Measurements from ENCODE around the gene TUBGCP3. TPM values are rescaled to one million over a fixed set of nuclear protein-coding genes. Genes with fewer than 3 reads are reported as not detected.

TUBGCP3 gene
- total RNA-seq, 2 donors from 2014 or later = 26.7 to 30.0 TPM

GRCh38 chr13:112616586-112617362, 28.8 kb upstream of the TUBGCP3 start:
- peak; percentile 75 for ATAC-seq
- H3K4me1 ChIP-seq = no peaks in the 10 kb centered on the region
- 45 to 49% methylated on average over 12 to 13 of the region's 13 CpGs for WGBS, 2 donors
- TF ChIP-seq POLR2A (IDR thresholded peaks at IDR 0.05) = no peak
- TF ChIP-seq, protein P1, sequence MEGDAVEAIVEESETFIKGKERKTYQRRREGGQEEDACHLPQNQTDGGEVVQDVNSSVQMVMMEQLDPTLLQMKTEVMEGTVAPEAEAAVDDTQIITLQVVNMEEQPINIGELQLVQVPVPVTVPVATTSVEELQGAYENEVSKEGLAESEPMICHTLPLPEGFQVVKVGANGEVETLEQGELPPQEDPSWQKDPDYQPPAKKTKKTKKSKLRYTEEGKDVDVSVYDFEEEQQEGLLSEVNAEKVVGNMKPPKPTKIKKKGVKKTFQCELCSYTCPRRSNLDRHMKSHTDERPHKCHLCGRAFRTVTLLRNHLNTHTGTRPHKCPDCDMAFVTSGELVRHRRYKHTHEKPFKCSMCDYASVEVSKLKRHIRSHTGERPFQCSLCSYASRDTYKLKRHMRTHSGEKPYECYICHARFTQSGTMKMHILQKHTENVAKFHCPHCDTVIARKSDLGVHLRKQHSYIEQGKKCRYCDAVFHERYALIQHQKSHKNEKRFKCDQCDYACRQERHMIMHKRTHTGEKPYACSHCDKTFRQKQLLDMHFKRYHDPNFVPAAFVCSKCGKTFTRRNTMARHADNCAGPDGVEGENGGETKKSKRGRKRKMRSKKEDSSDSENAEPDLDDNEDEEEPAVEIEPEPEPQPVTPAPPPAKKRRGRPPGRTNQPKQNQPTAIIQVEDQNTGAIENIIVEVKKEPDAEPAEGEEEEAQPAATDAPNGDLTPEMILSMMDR (IDR thresholded peaks at IDR 0.05) = peak; percentile 23 to 64 (median 52)
- H3K36me3 ChIP-seq (replicated peaks in 1 of 2; ENCODE audit: insufficient read depth in 1 of 2, low read depth in 2 of 2) = no peaks in the 10 kb centered on the region
- no peak overlapping the region for H3K27ac ChIP-seq
- H3K27me3 ChIP-seq = no peaks in the 10 kb centered on the region
- no peaks in the 10 kb centered on the region for H3K9me3 ChIP-seq
- H3K4me3 ChIP-seq = no peak overlapping the region
- DNase-seq = peak; percentile 41 to 50 (median 46)
- intact Hi-C loops (cut with DNase I) = no loop called here

- intact Hi-C loops (cut with DNase I) = no loop called here
- H3K9me3 ChIP-seq = no peaks in the 10 kb centered on the region
- DNase-seq (no peak), ATAC-seq (no peak)
- no peaks in the 10 kb centered on the region for H3K27me3 ChIP-seq
- no peaks in the 10 kb centered on the region for H3K36me3 ChIP-seq (replicated peaks in 1 of 2; ENCODE audit: insufficient read depth in 1 of 2, low read depth in 2 of 2)
- no peak overlapping the region for H3K27ac ChIP-seq
- H3K4me3 ChIP-seq = no peak overlapping the region
- TF ChIP-seq POLR2A (IDR thresholded peaks at IDR 0.05) = no peak
- no peaks in the 10 kb centered on the region for H3K4me1 ChIP-seq
- 52 to 68% methylated on average over 5 to 8 of the region's 8 CpGs for WGBS, 2 donors
These were observed 27.4 kb upstream of the TUBGCP3 start for GRCh38 chr13:112615391-112615790.

GRCh38 chr13:112614835-112615234, 26.9 kb upstream of the TUBGCP3 start:
- ATAC-seq = no peak
- no peaks in the 10 kb centered on the region for H3K36me3 ChIP-seq (replicated peaks in 1 of 2; ENCODE audit: insufficient read depth in 1 of 2, low read depth in 2 of 2)
- intact Hi-C loops (cut with DNase I) = no loop called here

GRCh38 chr13:112608212-112608611, 20.3 kb upstream of the TUBGCP3 start:
- TF ChIP-seq, protein P1 (IDR thresholded peaks at IDR 0.05) = no peak
- no peak for TF ChIP-seq POLR2A (IDR thresholded peaks at IDR 0.05)
- Histone ChIP-seq H3K36me3 (replicated peaks in 1 of 2; ENCODE audit: insufficient read depth in 1 of 2, low read depth in 2 of 2) (no peaks in the 10 kb centered on the region), H3K27me3 (no peaks in the 10 kb centered on the region), H3K9me3 (no peaks in the 10 kb centered on the region), H3K27ac (no peak overlapping the region), H3K4me1 (no peaks in the 10 kb centered on the region), H3K4me3 (no peak overlapping the region)
- ATAC-seq (no peak), DNase-seq (no peak)
- intact Hi-C loops (cut with DNase I) = no loop called here
- 85 to 88% methylated on average over 2 of the region's 2 CpGs for WGBS, 2 donors

More at GRCh38 chr13:112614835-112615234, 26.9 kb upstream of the TUBGCP3 start:
- no peak overlapping the region for H3K27ac ChIP-seq
- no peaks in the 10 kb centered on the region for H3K27me3 ChIP-seq
- TF ChIP-seq, protein P1 (IDR thresholded peaks at IDR 0.05) = no peak
- TF ChIP-seq POLR2A (IDR thresholded peaks at IDR 0.05) = no peak
- H3K9me3 ChIP-seq = no peaks in the 10 kb centered on the region
- no peak overlapping the region for H3K4me3 ChIP-seq
- H3K4me1 ChIP-seq = no peaks in the 10 kb centered on the region
- DNase-seq = no peak
- WGBS, 2 donors = 71 to 79% methylated on average over 7 of the region's 7 CpGs

- peak; percentile 100 for ATAC-seq
- Histone ChIP-seq H3K27ac (peak overlapping the region; percentile 11 to 66 (median 38)), H3K4me3 (no peak overlapping the region), H3K4me1 (no peaks in the 10 kb centered on the region), H3K27me3 (no peaks in the 10 kb centered on the region), H3K9me3 (no peaks in the 10 kb centered on the region), H3K36me3 (replicated peaks in 1 of 2; ENCODE audit: insufficient read depth in 1 of 2, low read depth in 2 of 2) (no peaks in the 10 kb centered on the region)
- 2 to 5% methylated on average over 21 to 45 of the region's 45 CpGs for WGBS, 2 donors
- intact Hi-C loops (cut with DNase I) = no loop called here
- TF ChIP-seq, protein P1 (IDR thresholded peaks at IDR 0.05) = peak; percentile 89 to 98 (median 95)
- peak in 2 of 3 donors; percentile 46 to 53 for TF ChIP-seq POLR2A (IDR thresholded peaks at IDR 0.05)
- peak; percentile 93 to 95 (median 93) for DNase-seq
These were observed 18.4 kb upstream of the TUBGCP3 start for GRCh38 chr13:112606109-112607001.
